NCI-H526 treated with DMSO at 0.1 percent for 48 hours (cell line): ENCODE data around the gene SLC12A6.
"Not testable (repeated sequence)": the region's sequence is repeated elsewhere in the genome, so short reads cannot be mapped to it uniquely, and the experiment has no call there.

Experiments used
- DNase-seq: peaks from one replicate; lab custom pipeline; 2025; lab: John Stamatoyannopoulos, UW

The SLC12A6 gene

DNA sequence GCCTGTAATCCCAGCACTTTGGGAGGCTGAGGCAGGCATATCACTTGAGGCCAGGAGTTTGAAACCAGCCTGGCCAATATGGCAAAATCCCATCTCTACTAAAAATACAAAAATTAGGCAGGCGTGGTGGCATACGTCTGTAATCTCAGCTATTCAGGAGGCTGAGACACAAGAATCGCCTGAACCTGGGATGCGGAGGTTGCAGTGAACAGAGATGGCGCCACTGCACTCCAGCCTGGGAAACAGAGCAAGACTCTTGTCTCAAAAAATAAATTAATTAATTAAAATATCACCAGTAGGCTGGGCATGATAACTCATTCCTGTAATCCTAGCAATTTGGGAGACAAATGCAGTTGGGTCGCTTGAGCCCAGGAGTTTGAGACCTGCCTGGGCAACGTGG is 144.3 kb downstream of the SLC12A6 start:
- DNase-seq = not testable (repeated sequence)

DNA sequence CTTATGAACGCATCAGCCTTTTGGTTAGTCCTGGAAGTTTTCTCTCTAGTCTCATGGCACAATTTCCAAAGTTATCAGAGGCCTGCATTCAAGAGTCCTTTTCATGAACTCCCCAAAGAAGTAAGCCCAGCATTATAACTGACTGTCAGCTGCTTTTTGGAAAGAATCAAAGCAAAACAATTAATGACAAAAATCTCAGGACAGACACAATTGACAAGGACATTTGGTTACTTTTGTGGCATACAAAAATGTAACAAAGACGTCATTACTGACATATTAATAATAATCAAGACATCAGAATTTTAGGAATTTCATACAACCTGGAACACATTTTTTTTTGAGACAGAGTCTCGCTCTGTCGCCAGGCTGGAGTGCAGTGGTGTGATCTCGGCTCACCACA is 148.9 kb downstream of the SLC12A6 start:
- no peak for DNase-seq

DNA sequence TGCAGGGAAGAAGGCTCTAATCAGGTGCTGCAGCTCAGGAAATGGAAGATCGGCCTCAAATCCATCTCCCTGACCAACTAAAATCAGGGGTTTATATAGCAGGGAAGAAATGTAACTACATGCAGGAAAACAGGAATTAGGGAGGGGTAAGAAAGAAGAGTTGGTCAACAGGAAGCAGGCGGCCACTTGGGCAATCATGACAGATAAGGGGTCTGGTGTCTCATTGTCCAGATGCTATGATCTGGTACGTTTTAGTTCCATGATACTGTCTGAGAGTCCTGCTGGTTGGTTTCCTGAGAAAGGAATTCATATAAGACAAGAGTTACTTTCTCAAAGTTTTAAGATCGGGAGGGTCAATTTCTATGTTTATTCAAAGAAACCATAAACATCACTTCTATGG is 151.9 kb downstream of the SLC12A6 start:
- no peak for DNase-seq

DNA sequence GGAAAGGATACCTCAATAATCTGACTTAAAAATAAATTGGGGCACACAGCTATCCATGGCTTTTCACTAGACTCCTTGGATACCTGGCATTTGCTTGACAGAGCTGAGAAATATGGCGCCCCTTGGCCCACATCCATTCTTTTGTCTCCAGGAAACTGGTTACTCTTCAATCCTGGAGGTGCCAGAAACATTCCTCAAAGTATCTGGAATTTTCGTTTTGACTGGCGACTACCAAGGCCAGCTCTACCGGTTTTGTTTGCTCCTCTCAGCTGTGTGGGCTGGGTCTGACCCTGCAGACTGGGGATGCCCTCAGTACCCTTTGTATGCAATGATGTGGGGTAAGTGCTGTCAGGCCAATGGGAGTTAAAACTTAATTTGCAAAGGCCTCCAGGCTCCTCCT is 154.6 kb downstream of the SLC12A6 start:
- no peak for DNase-seq
